ENCODE results near the gene GP9.

DNA sequence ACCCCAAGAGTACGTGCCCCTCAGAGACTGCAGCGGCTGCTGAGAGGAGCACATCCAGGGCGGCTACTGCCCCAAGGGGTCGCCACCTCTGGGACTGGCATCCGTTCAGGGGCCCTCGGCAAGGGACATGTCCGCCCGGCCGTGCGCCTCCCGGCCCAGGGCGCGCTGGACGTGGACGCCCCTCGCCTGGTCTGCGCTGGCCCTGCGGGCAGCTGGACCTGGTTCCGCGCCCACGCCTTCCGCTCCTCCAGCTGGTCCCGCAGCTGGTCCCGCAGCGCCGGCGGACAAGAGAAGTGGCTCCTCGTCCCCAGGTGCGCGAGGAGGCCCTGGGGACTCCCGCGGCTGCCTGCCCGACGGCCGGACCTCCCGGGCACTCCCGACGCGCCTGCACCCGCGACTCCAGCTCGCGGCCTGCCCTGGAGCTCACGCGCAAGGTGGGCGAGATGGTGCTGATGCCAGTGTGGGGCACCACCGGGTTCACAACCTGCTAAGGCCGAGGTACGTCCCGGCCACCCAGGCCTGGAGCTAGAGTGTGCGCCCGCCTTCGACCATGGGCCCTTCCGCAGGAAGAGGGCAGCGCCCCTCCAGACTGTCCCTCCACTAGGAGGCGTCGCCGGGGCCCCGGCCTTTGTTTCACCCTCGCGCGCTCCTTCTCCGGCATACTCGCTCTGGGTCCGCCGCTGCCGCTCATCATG, 14.4 kb upstream of the GP9 start:
- TF ChIP-seq, protein P1, sequence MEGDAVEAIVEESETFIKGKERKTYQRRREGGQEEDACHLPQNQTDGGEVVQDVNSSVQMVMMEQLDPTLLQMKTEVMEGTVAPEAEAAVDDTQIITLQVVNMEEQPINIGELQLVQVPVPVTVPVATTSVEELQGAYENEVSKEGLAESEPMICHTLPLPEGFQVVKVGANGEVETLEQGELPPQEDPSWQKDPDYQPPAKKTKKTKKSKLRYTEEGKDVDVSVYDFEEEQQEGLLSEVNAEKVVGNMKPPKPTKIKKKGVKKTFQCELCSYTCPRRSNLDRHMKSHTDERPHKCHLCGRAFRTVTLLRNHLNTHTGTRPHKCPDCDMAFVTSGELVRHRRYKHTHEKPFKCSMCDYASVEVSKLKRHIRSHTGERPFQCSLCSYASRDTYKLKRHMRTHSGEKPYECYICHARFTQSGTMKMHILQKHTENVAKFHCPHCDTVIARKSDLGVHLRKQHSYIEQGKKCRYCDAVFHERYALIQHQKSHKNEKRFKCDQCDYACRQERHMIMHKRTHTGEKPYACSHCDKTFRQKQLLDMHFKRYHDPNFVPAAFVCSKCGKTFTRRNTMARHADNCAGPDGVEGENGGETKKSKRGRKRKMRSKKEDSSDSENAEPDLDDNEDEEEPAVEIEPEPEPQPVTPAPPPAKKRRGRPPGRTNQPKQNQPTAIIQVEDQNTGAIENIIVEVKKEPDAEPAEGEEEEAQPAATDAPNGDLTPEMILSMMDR (IDR thresholded peaks at IDR 0.05) = no peak
- TF ChIP-seq EP300 (IDR thresholded peaks at IDR 0.05) = no peak
